PC-9 (cell line): ENCODE results near the gene MTNR1A.

Experiments
- EZH2 ChIP-seq: fragments of 200-600 bp; sonication (generic); IDR thresholded peaks from 2 replicates; pipeline ENCODE4 v1.8.0; 2017; ENCODE audit warnings: antibody characterized with exemption, low read depth
- TF ChIP-seq, protein P1 (sequence below): fragments of 200-600 bp; sonication (generic); conservative IDR thresholded peaks from 2 replicates; pipeline ENCODE4 v1.6.1; 2017; ENCODE audit warnings: mixed run types, antibody characterized with exemption, mild to moderate bottlenecking, moderate library complexity

- TF ChIP-seq, protein P1, sequence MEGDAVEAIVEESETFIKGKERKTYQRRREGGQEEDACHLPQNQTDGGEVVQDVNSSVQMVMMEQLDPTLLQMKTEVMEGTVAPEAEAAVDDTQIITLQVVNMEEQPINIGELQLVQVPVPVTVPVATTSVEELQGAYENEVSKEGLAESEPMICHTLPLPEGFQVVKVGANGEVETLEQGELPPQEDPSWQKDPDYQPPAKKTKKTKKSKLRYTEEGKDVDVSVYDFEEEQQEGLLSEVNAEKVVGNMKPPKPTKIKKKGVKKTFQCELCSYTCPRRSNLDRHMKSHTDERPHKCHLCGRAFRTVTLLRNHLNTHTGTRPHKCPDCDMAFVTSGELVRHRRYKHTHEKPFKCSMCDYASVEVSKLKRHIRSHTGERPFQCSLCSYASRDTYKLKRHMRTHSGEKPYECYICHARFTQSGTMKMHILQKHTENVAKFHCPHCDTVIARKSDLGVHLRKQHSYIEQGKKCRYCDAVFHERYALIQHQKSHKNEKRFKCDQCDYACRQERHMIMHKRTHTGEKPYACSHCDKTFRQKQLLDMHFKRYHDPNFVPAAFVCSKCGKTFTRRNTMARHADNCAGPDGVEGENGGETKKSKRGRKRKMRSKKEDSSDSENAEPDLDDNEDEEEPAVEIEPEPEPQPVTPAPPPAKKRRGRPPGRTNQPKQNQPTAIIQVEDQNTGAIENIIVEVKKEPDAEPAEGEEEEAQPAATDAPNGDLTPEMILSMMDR: no peak
- no peak for TF ChIP-seq EZH2
Measured at GRCh38 chr4:186483656-186484055, 71.7 kb downstream of the MTNR1A start.
